ENCODE measurements around the gene FAF1. TPM values are rescaled to one million over a fixed set of nuclear protein-coding genes. Genes with fewer than 3 reads are reported as not detected.
"Not testable (repeated sequence)": the region's sequence is repeated elsewhere in the genome, so short reads cannot be mapped to it uniquely, and the experiment has no call there.

FAF1 gene
- total RNA-seq, 2 experiments from 2014 or later: 64.5 to 73.1 TPM

DNA sequence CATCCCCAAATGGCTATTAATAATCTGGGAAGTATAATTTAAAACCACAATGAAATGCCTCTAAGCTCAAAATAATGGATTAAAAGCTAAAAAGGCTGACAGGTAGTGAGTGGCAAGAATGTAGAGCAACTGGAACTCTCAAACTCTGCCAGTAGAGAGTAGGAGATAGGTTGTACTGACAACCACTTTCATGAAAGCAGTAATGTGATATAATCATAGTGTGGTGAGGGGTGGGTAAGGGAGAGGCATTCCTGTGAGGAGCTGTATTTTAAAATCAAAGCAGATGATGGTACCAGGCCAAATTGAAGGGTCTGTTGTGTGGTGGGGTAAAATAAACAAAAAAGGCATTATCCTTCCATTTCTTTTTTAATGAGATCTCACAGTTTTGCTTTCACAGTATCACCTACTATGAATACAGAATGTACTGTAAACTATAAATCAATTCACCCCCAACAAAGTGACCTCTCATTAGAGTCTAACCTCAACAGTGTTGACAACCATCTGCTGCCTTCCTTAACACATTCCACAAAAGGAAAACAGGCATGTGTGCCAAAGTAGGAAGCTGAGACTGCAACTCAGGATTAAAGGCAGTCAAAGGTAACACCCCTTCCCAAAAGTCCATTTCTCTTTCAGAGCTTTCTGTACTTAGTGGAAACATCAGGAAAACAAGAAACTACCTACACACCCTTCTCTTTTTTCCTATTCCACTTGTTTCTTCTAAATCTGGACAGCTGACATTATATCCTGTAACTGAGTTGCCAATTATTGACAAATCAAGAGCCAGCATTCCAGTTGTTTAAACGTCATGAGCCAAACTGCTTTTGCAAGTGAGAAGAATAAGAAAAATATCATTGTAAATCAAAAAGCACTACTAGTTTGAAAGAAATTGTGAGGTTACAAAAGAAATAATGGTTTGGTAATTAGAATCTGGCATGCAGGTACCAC, 130.8 kb downstream of the FAF1 start:
- CTCF ChIA-PET: no interaction called here

DNA sequence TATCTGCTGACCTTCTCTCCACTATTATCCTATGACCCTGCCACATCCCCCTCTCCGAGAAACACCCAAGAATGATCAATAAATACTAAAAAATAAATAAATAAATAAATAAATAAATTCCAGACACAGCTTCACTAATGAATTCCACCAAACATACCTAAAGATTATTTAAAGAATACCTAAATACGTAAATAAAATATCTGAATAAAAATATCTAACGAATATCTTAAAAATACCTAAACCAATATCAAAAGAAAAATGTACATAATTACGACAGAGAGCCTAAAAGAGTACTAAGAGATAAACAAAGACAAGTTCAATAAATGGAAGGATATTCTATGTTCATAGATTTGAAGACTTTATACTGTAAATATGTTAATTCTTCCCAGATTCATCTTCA, 132.5 kb downstream of the FAF1 start:
- ATAC-seq: no peak
- intact Hi-C loops (cut with DNase I, micrococcal nuclease): no loop called here
- H3K4me1 Mint-ChIP-seq: no peaks in the 10 kb centered on the region
- no peak overlapping the region for H3K27ac Mint-ChIP-seq
- CTCF ChIA-PET: no interaction called here
- no peak for DNase-seq
- no peak overlapping the region for H3K4me3 Mint-ChIP-seq
- H3K36me3 Mint-ChIP-seq (ENCODE audit: low read depth): peaks cover 13% of the 10 kb centered on the region
- H3K27me3 Mint-ChIP-seq: no peaks in the 10 kb centered on the region
- H3K9me3 Mint-ChIP-seq (ENCODE audit: low read depth): no peaks in the 10 kb centered on the region
- POLR2A ChIA-PET: no interaction called here

More for the DNA sequence above, 130.8 kb downstream of the FAF1 start:
- Mint-ChIP-seq H3K4me3 (no peak overlapping the region), H3K36me3 (ENCODE audit: low read depth) (peaks cover 19% of the 10 kb centered on the region), H3K27me3 (no peaks in the 10 kb centered on the region), H3K27ac (no peak overlapping the region), H3K9me3 (ENCODE audit: low read depth) (peaks cover 2% of the 10 kb centered on the region), H3K4me1 (peaks cover 5% of the 10 kb centered on the region)
- POLR2A ChIA-PET: no interaction called here
- ATAC-seq (no peak), DNase-seq (no peak)
- intact Hi-C loops (cut with DNase I, micrococcal nuclease): no loop called here

DNA sequence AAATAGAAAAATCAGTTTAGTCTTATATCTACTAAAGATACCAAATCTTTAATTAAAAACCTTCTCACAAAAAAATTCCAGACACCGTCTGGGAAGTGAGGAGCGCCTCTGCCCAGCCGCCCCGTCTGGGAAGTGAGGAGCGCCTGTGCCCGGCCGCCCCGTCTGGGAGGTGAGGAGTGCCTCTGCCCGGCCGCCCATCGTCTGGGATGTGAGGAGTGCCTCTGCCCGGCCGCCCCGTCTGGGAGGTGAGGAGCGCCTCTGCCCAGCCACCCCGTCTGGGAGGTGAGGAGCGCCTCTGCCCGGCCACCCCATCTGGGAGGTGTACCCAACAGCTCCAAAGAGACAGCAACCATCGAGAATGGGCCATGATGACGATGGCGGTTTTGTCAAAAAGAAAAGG, 133.3 kb downstream of the FAF1 start:
- H3K36me3 Mint-ChIP-seq (ENCODE audit: low read depth): peaks cover 13% of the 10 kb centered on the region
- H3K27ac Mint-ChIP-seq; CTCF ChIA-PET; DNase-seq; intact Hi-C loops (cut with DNase I, micrococcal nuclease); H3K27me3 Mint-ChIP-seq; H3K4me3 Mint-ChIP-seq; ATAC-seq; H3K9me3 Mint-ChIP-seq (ENCODE audit: low read depth); H3K4me1 Mint-ChIP-seq: not testable (repeated sequence)
- POLR2A ChIA-PET: interaction anchor here (0.7 kb wide), 1 partner anchor 437 kb away, joined by 3 read pairs; no protein-coding TSS in a partner anchor

DNA sequence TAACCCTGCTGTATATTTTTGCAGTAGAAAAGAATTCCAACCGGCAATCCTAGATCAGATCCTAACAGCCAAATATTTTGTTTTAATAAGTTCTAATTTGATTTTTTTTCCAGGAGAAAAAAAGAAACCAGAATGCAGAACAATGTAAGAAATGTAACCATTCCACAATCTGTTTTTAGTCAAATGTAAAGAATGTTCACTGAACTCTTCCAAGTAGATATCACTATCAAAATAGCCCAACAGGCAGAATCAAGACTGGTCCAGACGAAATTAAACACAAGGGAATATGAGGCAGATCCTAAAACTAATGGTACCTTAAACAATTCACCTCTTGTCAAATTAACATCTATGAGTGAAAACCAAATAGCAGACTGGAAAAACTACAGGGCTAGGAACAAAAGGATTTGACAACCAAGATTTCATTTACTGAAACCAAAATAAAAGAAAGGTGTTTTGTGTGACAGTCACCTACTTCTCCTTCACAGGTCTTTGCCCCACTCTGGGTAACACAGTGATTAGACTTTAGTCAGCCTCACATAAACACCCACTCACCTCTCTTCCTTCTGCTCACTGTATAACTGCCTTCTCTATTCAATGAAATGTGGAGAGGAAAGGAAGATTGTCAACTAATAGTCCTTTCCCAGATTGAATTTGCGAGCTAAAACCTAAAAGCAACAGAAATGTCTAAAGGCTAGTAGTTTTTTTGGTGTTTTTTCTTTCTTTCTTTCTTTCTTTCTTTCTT, 137.9 kb downstream of the FAF1 start:
- intact Hi-C loops (cut with DNase I, micrococcal nuclease): no loop called here
- Mint-ChIP-seq H3K4me3 (no peak overlapping the region), H3K36me3 (ENCODE audit: low read depth) (peaks cover 8% of the 10 kb centered on the region), H3K4me1 (peaks cover 4% of the 10 kb centered on the region), H3K27me3 (no peaks in the 10 kb centered on the region), H3K27ac (no peak overlapping the region), H3K9me3 (ENCODE audit: low read depth) (peaks cover 5% of the 10 kb centered on the region)
- no peak for DNase-seq
- no peak for ATAC-seq
- POLR2A ChIA-PET: no interaction called here
- CTCF ChIA-PET: no interaction called here

DNA sequence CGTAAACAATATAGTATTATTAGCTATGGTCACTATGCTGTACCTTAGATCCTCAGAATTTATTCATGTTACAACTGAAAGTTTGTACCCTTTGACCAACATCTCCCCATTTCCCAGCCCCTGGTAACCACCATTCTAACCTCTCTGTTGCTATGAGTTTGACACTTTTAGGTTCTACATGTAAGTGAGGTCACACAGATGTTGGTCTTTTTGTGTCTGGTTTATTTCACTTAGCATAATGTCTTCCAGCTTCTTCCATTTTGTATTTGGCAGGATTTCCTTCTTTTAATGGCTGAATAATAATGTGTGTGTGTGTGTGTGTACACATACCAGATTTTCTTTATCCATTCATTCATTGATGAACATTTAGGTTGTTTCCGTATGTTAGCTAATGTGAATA, 139.5 kb downstream of the FAF1 start:
- Mint-ChIP-seq H3K4me1 (peaks cover 4% of the 10 kb centered on the region), H3K27me3 (no peaks in the 10 kb centered on the region), H3K36me3 (ENCODE audit: low read depth) (peaks cover 13% of the 10 kb centered on the region), H3K27ac (no peak overlapping the region), H3K9me3 (ENCODE audit: low read depth) (peaks cover 9% of the 10 kb centered on the region), H3K4me3 (no peak overlapping the region)
- ChIA-PET POLR2A (no interaction called here), CTCF (no interaction called here)
- no peak for ATAC-seq
- DNase-seq: no peak
- intact Hi-C loops (cut with DNase I, micrococcal nuclease): no loop called here

DNA sequence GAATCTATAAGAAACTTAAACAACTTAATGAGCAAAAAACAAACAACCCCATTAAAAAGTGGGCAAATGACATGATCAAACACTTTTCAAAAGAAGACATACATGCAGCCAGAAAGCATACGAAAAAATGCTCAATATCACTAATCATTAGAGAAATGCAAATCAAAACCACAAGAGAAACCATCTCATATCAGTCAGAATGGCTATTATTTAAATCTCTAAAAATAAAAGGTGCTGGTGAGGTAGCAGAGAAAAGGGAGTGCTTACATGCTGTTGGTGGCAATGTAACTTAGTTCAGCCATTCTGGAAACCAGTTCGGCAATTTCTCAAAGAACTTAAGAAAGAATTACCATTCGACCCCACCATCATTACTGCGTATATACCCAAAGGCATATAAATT, 147.7 kb downstream of the FAF1 start:
- CTCF ChIA-PET: no interaction called here
- H3K36me3 Mint-ChIP-seq (ENCODE audit: low read depth): peaks cover 24% of the 10 kb centered on the region
- ATAC-seq: no peak
- POLR2A ChIA-PET: no interaction called here
- no peak overlapping the region for H3K27ac Mint-ChIP-seq
- peaks cover 17% of the 10 kb centered on the region for H3K4me1 Mint-ChIP-seq
- DNase-seq: no peak
- no peak overlapping the region for H3K4me3 Mint-ChIP-seq
- peaks cover 22% of the 10 kb centered on the region for H3K9me3 Mint-ChIP-seq (ENCODE audit: low read depth)
- intact Hi-C loops (cut with DNase I, micrococcal nuclease): no loop called here
- H3K27me3 Mint-ChIP-seq: no peaks in the 10 kb centered on the region

DNA sequence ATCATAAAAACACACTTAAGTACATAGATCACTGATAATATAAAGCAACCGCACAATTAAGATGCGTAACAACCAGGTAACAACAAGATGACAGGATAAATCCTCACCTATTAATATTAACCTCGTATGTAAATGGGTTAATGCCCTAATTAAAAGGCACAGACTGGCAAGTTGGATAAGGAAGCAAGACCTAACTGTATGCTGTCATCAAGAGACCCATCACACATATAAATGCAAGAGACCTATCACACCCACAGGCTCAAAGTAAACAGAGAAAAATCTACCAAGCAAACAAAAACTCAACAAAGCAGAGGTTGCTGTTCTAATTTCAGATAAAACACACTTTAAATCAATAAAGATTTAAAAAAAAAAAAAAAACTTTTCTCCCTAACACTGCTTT, 151.8 kb downstream of the FAF1 start:
- no peak for ATAC-seq
- H3K36me3 Mint-ChIP-seq (ENCODE audit: low read depth): peaks cover 26% of the 10 kb centered on the region

DNA sequence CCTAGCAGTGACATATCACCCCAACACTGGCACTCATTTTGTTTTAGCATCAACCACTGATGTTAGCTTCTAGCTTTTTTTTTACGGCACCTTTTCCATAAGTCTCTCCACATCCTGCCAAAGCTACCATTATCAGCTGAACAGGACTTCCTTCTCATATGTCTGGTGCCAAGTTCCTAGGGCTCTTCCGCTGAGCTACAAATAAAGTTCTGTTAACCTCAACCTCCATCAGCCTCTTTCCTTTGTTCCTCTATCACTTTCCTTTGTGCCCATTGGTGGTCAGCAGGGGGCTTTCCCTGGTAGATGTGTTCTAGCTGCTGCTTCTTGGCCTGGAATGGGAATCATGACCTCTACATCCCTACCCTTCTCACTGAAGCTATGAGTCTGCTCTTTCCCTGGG, 163.8 kb downstream of the FAF1 start:
- no peak for DNase-seq
- CTCF ChIA-PET: interaction anchor here (1.7 kb wide), 1 partner anchor 22 kb away, joined by 7 read pairs; no protein-coding TSS in a partner anchor
- POLR2A ChIA-PET: no interaction called here
- no peaks in the 10 kb centered on the region for H3K4me1 Mint-ChIP-seq
- H3K27me3 Mint-ChIP-seq: no peaks in the 10 kb centered on the region
- no peak for ATAC-seq
- H3K9me3 Mint-ChIP-seq (ENCODE audit: low read depth): no peaks in the 10 kb centered on the region
- H3K27ac Mint-ChIP-seq: no peak overlapping the region
- intact Hi-C loops (cut with DNase I, micrococcal nuclease): no loop called here
- H3K4me3 Mint-ChIP-seq: no peak overlapping the region
- H3K36me3 Mint-ChIP-seq (ENCODE audit: low read depth): no peaks in the 10 kb centered on the region

More for the DNA sequence above, 151.8 kb downstream of the FAF1 start:
- no peak overlapping the region for H3K4me3 Mint-ChIP-seq
- ChIA-PET POLR2A (no interaction called here), CTCF (no interaction called here)
- H3K9me3 Mint-ChIP-seq (ENCODE audit: low read depth): peaks cover 25% of the 10 kb centered on the region
- no peak overlapping the region for H3K27ac Mint-ChIP-seq
- DNase-seq: no peak
- intact Hi-C loops (cut with DNase I, micrococcal nuclease): no loop called here
- H3K4me1 Mint-ChIP-seq: peaks cover 19% of the 10 kb centered on the region
- no peaks in the 10 kb centered on the region for H3K27me3 Mint-ChIP-seq

DNA sequence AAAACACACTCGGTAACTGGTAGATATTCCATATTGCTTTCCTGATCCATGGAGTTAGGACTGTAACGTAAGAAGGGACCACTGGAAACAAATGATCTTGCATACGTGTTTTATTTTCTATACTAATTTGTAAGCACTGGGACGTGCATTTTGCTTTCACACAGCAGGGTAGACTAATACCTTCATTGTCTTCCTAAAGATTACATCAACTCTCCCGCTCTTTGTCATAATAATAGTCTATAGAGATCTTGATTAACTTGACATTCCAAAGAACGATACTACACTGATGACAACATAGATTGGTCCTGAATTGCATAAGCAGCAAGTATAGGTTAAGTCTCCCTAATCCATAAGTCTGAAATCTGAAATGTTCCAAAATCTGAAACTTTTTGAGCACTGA, 166.5 kb downstream of the FAF1 start:
- Mint-ChIP-seq H3K9me3 (ENCODE audit: low read depth) (no peaks in the 10 kb centered on the region), H3K27me3 (no peaks in the 10 kb centered on the region), H3K27ac (no peak overlapping the region), H3K36me3 (ENCODE audit: low read depth) (no peaks in the 10 kb centered on the region), H3K4me3 (no peak overlapping the region), H3K4me1 (no peaks in the 10 kb centered on the region)
- no peak for DNase-seq
- intact Hi-C loops (cut with DNase I, micrococcal nuclease): no loop called here
- ChIA-PET POLR2A (no interaction called here), CTCF (no interaction called here)
- ATAC-seq: no peak

DNA sequence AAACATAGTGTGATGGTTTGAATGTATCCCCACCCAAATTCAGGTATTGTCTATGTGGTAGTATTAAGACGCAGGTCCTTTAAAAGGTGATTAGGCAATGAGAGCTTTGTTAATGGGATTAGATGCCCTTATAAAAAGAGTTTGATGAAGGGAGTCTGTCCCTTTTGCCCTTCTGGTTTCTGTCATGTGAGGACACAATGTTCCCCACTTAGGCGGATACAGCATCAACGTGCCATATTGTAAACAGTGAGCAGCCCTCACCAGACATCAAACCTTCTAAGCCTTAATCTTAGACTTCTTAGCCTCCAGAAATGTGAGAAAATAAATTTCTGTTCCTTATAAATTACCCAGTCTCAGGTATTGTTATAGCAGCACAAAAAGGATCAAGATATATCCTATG, 172.8 kb downstream of the FAF1 start:
- H3K4me1 Mint-ChIP-seq: peaks cover 18% of the 10 kb centered on the region
- CTCF ChIA-PET: interaction anchor here (0.5 to 3.5 kb wide), 3 partner anchors 7 to 63 kb away, joined by 3 to 15 read pairs (median 3); no protein-coding TSS in a partner anchor
- no peaks in the 10 kb centered on the region for H3K9me3 Mint-ChIP-seq (ENCODE audit: low read depth)
- DNase-seq: no peak
- ATAC-seq: no peak
- H3K36me3 Mint-ChIP-seq (ENCODE audit: low read depth): peaks cover 14% of the 10 kb centered on the region
- no peaks in the 10 kb centered on the region for H3K27me3 Mint-ChIP-seq
- intact Hi-C loops (cut with DNase I, micrococcal nuclease): no loop called here
- H3K27ac Mint-ChIP-seq: no peak overlapping the region
- no peak overlapping the region for H3K4me3 Mint-ChIP-seq
- POLR2A ChIA-PET: no interaction called here

DNA sequence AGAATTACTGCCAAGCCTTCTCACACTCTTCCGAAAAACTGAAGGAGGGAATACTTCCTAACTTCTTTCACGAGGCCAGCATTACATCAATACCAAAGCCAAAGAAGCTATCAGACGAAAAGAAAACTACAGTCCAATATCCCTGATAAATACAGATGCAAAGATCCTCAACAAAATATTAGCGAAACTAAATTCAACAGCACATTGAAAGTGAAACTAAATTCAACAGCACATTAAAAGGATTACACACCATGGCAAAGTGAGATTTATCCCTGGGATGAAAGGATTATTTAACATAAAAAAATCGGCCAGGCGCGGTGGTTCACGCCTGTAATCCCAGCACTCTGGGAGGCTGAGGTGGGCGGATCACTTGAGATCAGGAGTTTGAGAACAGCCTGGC, 176.8 kb downstream of the FAF1 start:
- intact Hi-C loops (cut with DNase I, micrococcal nuclease): no loop called here
- ChIA-PET CTCF (interaction anchor here (0.6 to 2.7 kb wide), 2 partner anchors 8 to 9 kb away, joined by 3 to 21 read pairs; no protein-coding TSS in a partner anchor), POLR2A (no interaction called here)
- peak overlapping the region; percentile 15 for H3K27ac Mint-ChIP-seq
- ATAC-seq (no peak), DNase-seq (no peak)
- no peaks in the 10 kb centered on the region for H3K9me3 Mint-ChIP-seq (ENCODE audit: low read depth)
- H3K4me3 Mint-ChIP-seq: no peak overlapping the region
- H3K36me3 Mint-ChIP-seq (ENCODE audit: low read depth): peaks cover 21% of the 10 kb centered on the region
- H3K27me3 Mint-ChIP-seq: no peaks in the 10 kb centered on the region
- peaks cover 25% of the 10 kb centered on the region for H3K4me1 Mint-ChIP-seq

DNA sequence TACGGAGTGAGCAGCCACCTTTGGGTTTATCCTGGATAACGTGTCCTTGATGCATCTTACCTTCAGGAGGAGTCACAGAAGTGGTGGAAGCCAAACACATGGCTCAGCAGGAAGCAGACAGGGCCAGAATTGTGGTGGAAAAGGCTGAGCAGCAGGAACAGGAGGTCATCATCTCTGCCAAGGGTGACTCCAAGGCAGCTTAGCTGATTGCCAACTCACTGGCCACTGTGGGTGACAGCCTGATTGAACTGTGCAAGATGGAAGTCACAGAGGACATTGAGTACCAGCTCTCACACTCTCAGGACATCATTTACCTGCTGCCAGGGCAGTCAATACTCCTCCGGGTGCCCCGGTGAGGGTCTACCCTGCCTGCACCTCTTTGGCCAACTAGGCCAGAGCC, 179.3 kb downstream of the FAF1 start:
- H3K27me3 Mint-ChIP-seq: no peaks in the 10 kb centered on the region
- intact Hi-C loops (cut with DNase I, micrococcal nuclease): no loop called here
- H3K36me3 Mint-ChIP-seq (ENCODE audit: low read depth): peaks cover 10% of the 10 kb centered on the region
- no peak overlapping the region for H3K4me3 Mint-ChIP-seq
- H3K4me1 Mint-ChIP-seq: peaks cover 25% of the 10 kb centered on the region
- ChIA-PET POLR2A (no interaction called here), CTCF (interaction anchor here (1.2 kb wide), 1 partner anchor 12 kb away, joined by 5 read pairs; no protein-coding TSS in a partner anchor)
- H3K9me3 Mint-ChIP-seq (ENCODE audit: low read depth): no peaks in the 10 kb centered on the region
- ATAC-seq: no peak
- no peak overlapping the region for H3K27ac Mint-ChIP-seq
- no peak for DNase-seq
